Gastroesophageal sphincter (tissue), 3 donors: ENCODE data around the gene ACOXL.

Experiments used
- EP300 ChIP-seq: sonication (generic); formaldehyde crosslinking; IDR thresholded peaks from one replicate; pipeline ENCODE4 v1.6.1; 2017; ENCODE audit warnings: antibody characterized with exemption, mild to moderate bottlenecking
- POLR2A ChIP-seq, 2 donors: fragments of 450-650 bp; IDR thresholded peaks; one replicate each; pipeline ENCODE4 v1.6.1; 2017; ENCODE audit warnings: antibody characterized with exemption in 2 of 2, mild to moderate bottlenecking in 2 of 2, moderate library complexity in 1 of 2
- POLR2AphosphoS5 ChIP-seq: sonication (generic); formaldehyde crosslinking; IDR thresholded peaks from one replicate; pipeline ENCODE4 v1.6.1; 2017; ENCODE audit warnings: antibody characterized with exemption
- TF ChIP-seq, protein P1 (sequence below), 4 experiments: fragments of 200-600 bp in 2 of 4; fragments of 450-650 bp in 2 of 4; sonication (generic) in 1 of 4; IDR thresholded peaks; one replicate each; pipeline ENCODE4 v1.5.1; 2017 to 2019; ENCODE audit warnings: antibody characterized with exemption in 4 of 4, mild to moderate bottlenecking in 2 of 4, moderate library complexity in 2 of 4

DNA sequence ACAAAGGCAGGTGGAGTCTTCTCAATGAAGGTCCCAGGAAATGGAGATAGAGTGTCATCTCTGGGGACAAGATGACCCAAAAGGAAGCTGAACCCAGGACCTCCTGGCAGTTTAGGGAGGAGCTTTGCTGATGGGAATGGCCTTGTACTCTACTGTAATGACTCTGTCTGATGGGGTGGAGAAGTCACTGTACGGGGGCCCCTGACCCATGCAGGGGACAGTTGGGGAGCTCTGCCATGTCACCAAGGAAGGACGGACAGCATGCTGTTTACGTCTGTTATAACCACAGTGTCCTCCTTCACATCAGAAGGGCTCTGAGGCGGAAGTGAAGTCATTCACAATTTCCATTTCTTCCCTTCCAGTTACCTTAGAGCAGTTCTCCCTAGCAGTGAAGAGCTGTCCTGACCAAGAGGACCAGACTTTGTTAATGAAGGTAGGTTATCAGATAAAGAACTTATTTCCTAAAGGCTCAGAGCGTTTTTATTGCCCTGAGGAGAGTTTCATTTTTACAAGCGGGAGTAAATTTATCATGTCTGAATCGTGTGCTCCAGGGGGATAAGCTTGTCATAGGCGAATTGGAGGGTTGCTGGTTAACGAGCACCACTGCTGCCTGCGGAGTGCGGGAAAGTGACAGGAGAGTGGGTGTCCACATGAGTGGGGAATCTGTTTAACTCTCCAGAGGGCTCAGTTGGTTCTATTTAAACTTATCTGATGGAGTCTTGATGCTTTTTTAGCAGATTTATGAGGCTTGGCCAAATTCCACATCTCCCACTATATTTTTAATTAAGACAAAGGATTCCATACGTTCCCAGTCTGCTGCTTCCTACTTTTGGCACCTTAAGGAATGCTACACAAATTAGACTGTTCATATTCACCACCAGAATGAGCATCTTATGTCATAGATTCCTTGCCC, 316.7 kb downstream of the ACOXL start:
- TF ChIP-seq, protein P1, sequence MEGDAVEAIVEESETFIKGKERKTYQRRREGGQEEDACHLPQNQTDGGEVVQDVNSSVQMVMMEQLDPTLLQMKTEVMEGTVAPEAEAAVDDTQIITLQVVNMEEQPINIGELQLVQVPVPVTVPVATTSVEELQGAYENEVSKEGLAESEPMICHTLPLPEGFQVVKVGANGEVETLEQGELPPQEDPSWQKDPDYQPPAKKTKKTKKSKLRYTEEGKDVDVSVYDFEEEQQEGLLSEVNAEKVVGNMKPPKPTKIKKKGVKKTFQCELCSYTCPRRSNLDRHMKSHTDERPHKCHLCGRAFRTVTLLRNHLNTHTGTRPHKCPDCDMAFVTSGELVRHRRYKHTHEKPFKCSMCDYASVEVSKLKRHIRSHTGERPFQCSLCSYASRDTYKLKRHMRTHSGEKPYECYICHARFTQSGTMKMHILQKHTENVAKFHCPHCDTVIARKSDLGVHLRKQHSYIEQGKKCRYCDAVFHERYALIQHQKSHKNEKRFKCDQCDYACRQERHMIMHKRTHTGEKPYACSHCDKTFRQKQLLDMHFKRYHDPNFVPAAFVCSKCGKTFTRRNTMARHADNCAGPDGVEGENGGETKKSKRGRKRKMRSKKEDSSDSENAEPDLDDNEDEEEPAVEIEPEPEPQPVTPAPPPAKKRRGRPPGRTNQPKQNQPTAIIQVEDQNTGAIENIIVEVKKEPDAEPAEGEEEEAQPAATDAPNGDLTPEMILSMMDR (IDR thresholded peaks at IDR 0.05) = no peak
- TF ChIP-seq POLR2A (IDR thresholded peaks at IDR 0.05) = no peak
- no peak for TF ChIP-seq EP300
- no peak for TF ChIP-seq POLR2AphosphoS5
